Measurements from ENCODE around the gene URM1.

The URM1 gene

GRCh38 chr9:128372784-128373183 lies 1.6 kb downstream of the URM1 start:
- no peaks in the 10 kb centered on the region for H3K9me3 ChIP-seq (ENCODE audit: control insufficient read depth, insufficient read depth, low read length)
- no peak overlapping the region for H3K9ac ChIP-seq (ENCODE audit: low read depth, low read length)
- peaks cover 18% of the 10 kb centered on the region for H3K27me3 ChIP-seq (ENCODE audit: control insufficient read depth, insufficient read depth, low read length)
- no peaks in the 10 kb centered on the region for H3K36me3 ChIP-seq (ENCODE audit: control insufficient read depth, insufficient read depth, low read length)
- no peak overlapping the region for H3K4me3 ChIP-seq (ENCODE audit: low read depth, low read length)
- peaks cover 3% of the 10 kb centered on the region for H3K4me1 ChIP-seq (ENCODE audit: control insufficient read depth, insufficient read depth, low read length)

GRCh38 chr9:128374221-128374675 lies 3.1 kb downstream of the URM1 start:
- Histone ChIP-seq H3K9me3 (ENCODE audit: control insufficient read depth, insufficient read depth, low read length) (no peaks in the 10 kb centered on the region), H3K36me3 (ENCODE audit: control insufficient read depth, insufficient read depth, low read length) (peaks cover 3% of the 10 kb centered on the region), H3K27me3 (ENCODE audit: control insufficient read depth, insufficient read depth, low read length) (peaks cover 6% of the 10 kb centered on the region), H3K4me1 (ENCODE audit: control insufficient read depth, insufficient read depth, low read length) (peaks cover 3% of the 10 kb centered on the region), H3K9ac (ENCODE audit: low read depth, low read length) (no peak overlapping the region), H3K4me3 (ENCODE audit: low read depth, low read length) (no peak overlapping the region)

GRCh38 chr9:128375865-128376264 lies 4.7 kb downstream of the URM1 start:
- no peak overlapping the region for H3K9ac ChIP-seq (ENCODE audit: low read depth, low read length)
- H3K36me3 ChIP-seq (ENCODE audit: control insufficient read depth, insufficient read depth, low read length), result peaks cover 3% of the 10 kb centered on the region
- H3K27me3 ChIP-seq (ENCODE audit: control insufficient read depth, insufficient read depth, low read length), result no peaks in the 10 kb centered on the region
- no peaks in the 10 kb centered on the region for H3K9me3 ChIP-seq (ENCODE audit: control insufficient read depth, insufficient read depth, low read length)
- H3K4me1 ChIP-seq (ENCODE audit: control insufficient read depth, insufficient read depth, low read length), result peaks cover 3% of the 10 kb centered on the region
- no peak overlapping the region for H3K4me3 ChIP-seq (ENCODE audit: low read depth, low read length)

- Histone ChIP-seq H3K36me3 (ENCODE audit: control insufficient read depth, insufficient read depth, low read length) (peaks cover 9% of the 10 kb centered on the region), H3K4me3 (ENCODE audit: low read depth, low read length) (no peak overlapping the region), H3K9ac (ENCODE audit: low read depth, low read length) (no peak overlapping the region), H3K27me3 (ENCODE audit: control insufficient read depth, insufficient read depth, low read length) (peaks cover 51% of the 10 kb centered on the region), H3K9me3 (ENCODE audit: control insufficient read depth, insufficient read depth, low read length) (no peaks in the 10 kb centered on the region), H3K4me1 (ENCODE audit: control insufficient read depth, insufficient read depth, low read length) (peaks cover 39% of the 10 kb centered on the region)
Measured at GRCh38 chr9:128382261-128382660, 11.1 kb downstream of the URM1 start.

GRCh38 chr9:128383007-128383753 lies 12.0 kb downstream of the URM1 start:
- H3K27me3 ChIP-seq (ENCODE audit: control insufficient read depth, insufficient read depth, low read length), result peaks cover 60% of the 10 kb centered on the region
- peak overlapping the region; percentile 39 for H3K4me3 ChIP-seq (ENCODE audit: low read depth, low read length)
- H3K36me3 ChIP-seq (ENCODE audit: control insufficient read depth, insufficient read depth, low read length), result peaks cover 14% of the 10 kb centered on the region
- H3K9me3 ChIP-seq (ENCODE audit: control insufficient read depth, insufficient read depth, low read length), result no peaks in the 10 kb centered on the region
- peaks cover 39% of the 10 kb centered on the region for H3K4me1 ChIP-seq (ENCODE audit: control insufficient read depth, insufficient read depth, low read length)
- H3K9ac ChIP-seq (ENCODE audit: low read depth, low read length), result no peak overlapping the region

- no peaks in the 10 kb centered on the region for H3K9me3 ChIP-seq (ENCODE audit: control insufficient read depth, insufficient read depth, low read length)
- H3K9ac ChIP-seq (ENCODE audit: low read depth, low read length), result no peak overlapping the region
- H3K4me1 ChIP-seq (ENCODE audit: control insufficient read depth, insufficient read depth, low read length), result peaks cover 39% of the 10 kb centered on the region
- H3K4me3 ChIP-seq (ENCODE audit: low read depth, low read length), result peak overlapping the region; percentile 14
- H3K27me3 ChIP-seq (ENCODE audit: control insufficient read depth, insufficient read depth, low read length), result peaks cover 66% of the 10 kb centered on the region
- peaks cover 19% of the 10 kb centered on the region for H3K36me3 ChIP-seq (ENCODE audit: control insufficient read depth, insufficient read depth, low read length)
Measured at GRCh38 chr9:128383791-128384190, 12.6 kb downstream of the URM1 start.

- Histone ChIP-seq H3K9me3 (ENCODE audit: control insufficient read depth, insufficient read depth, low read length) (no peaks in the 10 kb centered on the region), H3K4me1 (ENCODE audit: control insufficient read depth, insufficient read depth, low read length) (peaks cover 39% of the 10 kb centered on the region), H3K36me3 (ENCODE audit: control insufficient read depth, insufficient read depth, low read length) (peaks cover 22% of the 10 kb centered on the region), H3K27me3 (ENCODE audit: control insufficient read depth, insufficient read depth, low read length) (peaks cover 78% of the 10 kb centered on the region), H3K4me3 (ENCODE audit: low read depth, low read length) (peak overlapping the region; percentile 26), H3K9ac (ENCODE audit: low read depth, low read length) (no peak overlapping the region)
Measured at GRCh38 chr9:128384801-128385495, 13.8 kb downstream of the URM1 start.

GRCh38 chr9:128385496-128386460 lies 14.6 kb downstream of the URM1 start:
- Histone ChIP-seq H3K27me3 (ENCODE audit: control insufficient read depth, insufficient read depth, low read length) (peaks cover 86% of the 10 kb centered on the region), H3K36me3 (ENCODE audit: control insufficient read depth, insufficient read depth, low read length) (peaks cover 22% of the 10 kb centered on the region), H3K9ac (ENCODE audit: low read depth, low read length) (no peak overlapping the region), H3K9me3 (ENCODE audit: control insufficient read depth, insufficient read depth, low read length) (no peaks in the 10 kb centered on the region), H3K4me1 (ENCODE audit: control insufficient read depth, insufficient read depth, low read length) (peaks cover 45% of the 10 kb centered on the region), H3K4me3 (ENCODE audit: low read depth, low read length) (peak overlapping the region; percentile 26)

- Histone ChIP-seq H3K9me3 (ENCODE audit: control insufficient read depth, insufficient read depth, low read length) (no peaks in the 10 kb centered on the region), H3K4me1 (ENCODE audit: control insufficient read depth, insufficient read depth, low read length) (peaks cover 39% of the 10 kb centered on the region), H3K4me3 (ENCODE audit: low read depth, low read length) (no peak overlapping the region), H3K9ac (ENCODE audit: low read depth, low read length) (no peak overlapping the region), H3K36me3 (ENCODE audit: control insufficient read depth, insufficient read depth, low read length) (peaks cover 22% of the 10 kb centered on the region), H3K27me3 (ENCODE audit: control insufficient read depth, insufficient read depth, low read length) (peaks cover 97% of the 10 kb centered on the region)
Measured at GRCh38 chr9:128388150-128388549, 17.0 kb downstream of the URM1 start.

GRCh38 chr9:128389395-128390149 lies 18.4 kb downstream of the URM1 start:
- H3K36me3 ChIP-seq (ENCODE audit: control insufficient read depth, insufficient read depth, low read length), result peaks cover 22% of the 10 kb centered on the region
- H3K4me3 ChIP-seq (ENCODE audit: low read depth, low read length), result no peak overlapping the region
- no peaks in the 10 kb centered on the region for H3K9me3 ChIP-seq (ENCODE audit: control insufficient read depth, insufficient read depth, low read length)
- peaks cover 32% of the 10 kb centered on the region for H3K4me1 ChIP-seq (ENCODE audit: control insufficient read depth, insufficient read depth, low read length)
- H3K27me3 ChIP-seq (ENCODE audit: control insufficient read depth, insufficient read depth, low read length), result peaks cover 95% of the 10 kb centered on the region
- no peak overlapping the region for H3K9ac ChIP-seq (ENCODE audit: low read depth, low read length)

Measured in iPS-15b (cell line).